ENCODE measurements around the gene GSPT1. TPM values are rescaled to one million over a fixed set of nuclear protein-coding genes. Genes with fewer than 3 reads are reported as not detected.

Gene GSPT1
- total RNA-seq, result 111 and 153 TPM in 2 replicates

GRCh38 chr16:11915644-11916523 is at the start of gene GSPT1:
TSS of gene GSPT1 (minus strand) at chr16:11915956. CDS start at chr16:11915720, 236 bp downstream.

GRCh38 chr16:11964761-11965551 is 49.2 kb upstream of the GSPT1 start, which contains the start of gene TNFRSF17:
TSS of gene TNFRSF17 (plus strand) at chr16:11965210. CDS start at chr16:11965325, 115 bp downstream.

GRCh38 chr16:11941945-11942344 is 26.2 kb upstream of the GSPT1 start, which contains the start of gene NPIPB2:
TSS of gene NPIPB2 (minus strand) at chr16:11942045. CDS start at chr16:11942045, 0 bp downstream.

GRCh38 chr16:11851294-11852091 is 64.3 kb downstream of the GSPT1 start, which contains the start of gene RSL1D1:
TSS of gene RSL1D1 (minus strand) at chr16:11851542. CDS start at chr16:11851512, 30 bp downstream.

Small RNA genes lying within 50 kb of the gene (small RNA-seq; reads per million reads assigned to genes)
- gene AC007216.5 (ENCODE audit: low replicate concordance) (not detected), gene COX6CP1 (ENCODE audit: low replicate concordance) (0.55 reads per million, percentile 22 among the genes with 10 or more reads in this experiment)

Other genes starting within 250 kb of the GSPT1 start
- 5.0 and 8.3 TPM in 2 replicates for gene SNN, start 247.5 kb downstream of the GSPT1 start, total RNA-seq
- gene TXNDC11, start 173.1 kb downstream of the GSPT1 start, total RNA-seq, result 47.0 and 61.5 TPM in 2 replicates
- gene ZC3H7A, start 118.7 kb downstream of the GSPT1 start, total RNA-seq, result 34.6 and 58.9 TPM in 2 replicates
- 125 and 167 TPM in 2 replicates for gene RSL1D1, start 64.4 kb downstream of the GSPT1 start, total RNA-seq
- 2.6 and 5.5 TPM in 2 replicates for gene NPIPB2, start 26.1 kb upstream of the GSPT1 start, total RNA-seq
- gene TNFRSF17, start 49.3 kb upstream of the GSPT1 start, total RNA-seq, result not detected in 2 replicates
- gene SNX29, start 60.8 kb upstream of the GSPT1 start, total RNA-seq, result 16.0 and 23.6 TPM in 2 replicates

All from placental pericyte (primary cell).